ENCODE measurements around the gene THRB.
"Not testable (repeated sequence)": the region's sequence is repeated elsewhere in the genome, so short reads cannot be mapped to it uniquely, and the experiment has no call there.

The THRB gene

DNA sequence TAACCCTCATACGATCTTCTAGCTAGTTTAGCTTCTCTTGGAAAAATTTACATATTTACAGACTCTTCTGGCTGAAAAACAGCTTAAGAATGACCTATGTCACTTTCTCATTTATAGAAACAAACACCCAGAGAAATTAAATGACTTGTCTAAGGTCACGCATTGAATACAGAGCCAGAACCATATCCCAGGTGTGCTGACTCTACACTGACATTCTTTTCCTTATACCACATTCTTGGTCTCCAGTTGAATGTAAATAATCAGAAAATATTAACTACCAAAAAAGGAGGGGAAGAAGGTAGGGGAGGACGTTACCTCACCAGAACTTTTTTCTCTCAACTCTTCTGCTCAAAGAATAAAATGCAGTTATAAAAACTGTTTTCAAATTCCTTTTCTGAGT lies 95.0 kb downstream of the THRB start:
- Histone ChIP-seq H3K14ac (ENCODE audit: low read length) (no peak overlapping the region), H3K9ac (ENCODE audit: low read depth, low read length, poor library complexity) (no peak overlapping the region), H4K91ac (ENCODE audit: low read depth, low read length, poor library complexity) (no peak overlapping the region), H2BK15ac (ENCODE audit: low read length) (no peak overlapping the region), H3K23ac (ENCODE audit: low read depth, low read length, poor library complexity) (no peak overlapping the region), H2AFZ (ENCODE audit: low read length) (no peak overlapping the region), H2BK120ac (ENCODE audit: low read depth, low read length) (no peak overlapping the region), H2BK5ac (ENCODE audit: low read length) (no peak overlapping the region), H3K27me3 (ENCODE audit: control insufficient read depth in 3 of 3, insufficient read depth in 3 of 3, low read depth in 1 of 3, low read length in 3 of 3) (no peaks in the 10 kb centered on the region), H3K4me1 (ENCODE audit: control insufficient read depth in 2 of 2, insufficient read depth in 1 of 2, low read depth in 1 of 2, low read length in 2 of 2) (peaks cover 0 to 3% of the 10 kb centered on the region in 2 donors), H3K4ac (ENCODE audit: low read length) (no peak overlapping the region), H3K18ac (ENCODE audit: low read length) (no peak overlapping the region), H2BK12ac (ENCODE audit: low read length) (no peak overlapping the region), H3K9me3 (replicated peaks in 1 of 2; ENCODE audit: control insufficient read depth in 2 of 2, insufficient read depth in 1 of 2, low read depth in 1 of 2, low read length in 2 of 2) (no peaks in the 10 kb centered on the region), H2AK5ac (ENCODE audit: low read depth, low read length) (no peak overlapping the region), H3K4me3 (ENCODE audit: low read length in 2 of 2) (no peak overlapping the region), H3K79me1 (ENCODE audit: low read depth, low read length) (no peaks in the 10 kb centered on the region), H4K8ac (ENCODE audit: low read depth, low read length) (no peak overlapping the region), H3K27ac (replicated peaks; ENCODE audit: low read length) (no peak overlapping the region), H3K4me2 (ENCODE audit: insufficient read depth, low read length, poor library complexity, severe bottlenecking) (no peak overlapping the region), H3K36me3 (replicated peaks in 1 of 2; ENCODE audit: control insufficient read depth in 2 of 2, insufficient read depth in 2 of 2, low read length in 2 of 2) (no peaks in the 10 kb centered on the region)
- DNase-seq (ENCODE audit: low spot score), result no peak
- no CpG with 5 or more reads among the region's 3 CpGs for WGBS, 2 donors (ENCODE audit: extremely low coverage in 2 of 2, insufficient read length in 2 of 2, insufficient replicate concordance in 1 of 2)

DNA sequence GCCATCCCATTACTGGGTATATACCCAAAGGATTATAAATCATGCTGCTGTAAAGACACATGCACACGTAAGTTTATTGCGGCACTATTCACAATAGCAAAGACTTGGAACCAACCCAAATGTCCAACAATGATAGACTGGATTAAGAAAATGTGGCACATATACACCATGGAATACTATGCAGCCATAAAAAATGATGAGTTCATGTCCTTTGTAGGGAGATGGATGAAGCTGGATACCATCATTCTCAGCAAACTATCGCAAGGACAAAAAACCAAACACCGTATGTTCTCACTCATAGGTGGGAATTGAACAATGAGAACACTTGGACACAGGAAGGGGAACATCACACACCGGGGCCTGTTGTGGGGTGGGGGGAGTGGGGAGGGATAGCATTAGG lies 95.9 kb downstream of the THRB start:
- not testable (repeated sequence) for H4K91ac ChIP-seq (ENCODE audit: low read depth, low read length, poor library complexity); H3K27ac ChIP-seq (replicated peaks; ENCODE audit: low read length); H2AFZ ChIP-seq (ENCODE audit: low read length); H3K79me1 ChIP-seq (ENCODE audit: low read depth, low read length); H3K18ac ChIP-seq (ENCODE audit: low read length); H3K4ac ChIP-seq (ENCODE audit: low read length); H2BK5ac ChIP-seq (ENCODE audit: low read length); H3K36me3 ChIP-seq (replicated peaks in 1 of 2; ENCODE audit: control insufficient read depth in 2 of 2, insufficient read depth in 2 of 2, low read length in 2 of 2); DNase-seq (ENCODE audit: low spot score); H3K4me1 ChIP-seq (ENCODE audit: control insufficient read depth in 2 of 2, insufficient read depth in 1 of 2, low read depth in 1 of 2, low read length in 2 of 2); H3K14ac ChIP-seq (ENCODE audit: low read length); H3K23ac ChIP-seq (ENCODE audit: low read depth, low read length, poor library complexity); H2BK12ac ChIP-seq (ENCODE audit: low read length); H3K9me3 ChIP-seq (replicated peaks in 1 of 2; ENCODE audit: control insufficient read depth in 2 of 2, insufficient read depth in 1 of 2, low read depth in 1 of 2, low read length in 2 of 2); H3K9ac ChIP-seq (ENCODE audit: low read depth, low read length, poor library complexity); H2AK5ac ChIP-seq (ENCODE audit: low read depth, low read length); H3K4me3 ChIP-seq (ENCODE audit: low read length in 2 of 2); H2BK15ac ChIP-seq (ENCODE audit: low read length); H3K4me2 ChIP-seq (ENCODE audit: insufficient read depth, low read length, poor library complexity, severe bottlenecking); H2BK120ac ChIP-seq (ENCODE audit: low read depth, low read length); H4K8ac ChIP-seq (ENCODE audit: low read depth, low read length); H3K27me3 ChIP-seq (ENCODE audit: control insufficient read depth in 3 of 3, insufficient read depth in 3 of 3, low read depth in 1 of 3, low read length in 3 of 3)
- no CpG with 5 or more reads among the region's 5 CpGs for WGBS, 2 donors (ENCODE audit: extremely low coverage in 2 of 2, insufficient read length in 2 of 2, insufficient replicate concordance in 1 of 2)

DNA sequence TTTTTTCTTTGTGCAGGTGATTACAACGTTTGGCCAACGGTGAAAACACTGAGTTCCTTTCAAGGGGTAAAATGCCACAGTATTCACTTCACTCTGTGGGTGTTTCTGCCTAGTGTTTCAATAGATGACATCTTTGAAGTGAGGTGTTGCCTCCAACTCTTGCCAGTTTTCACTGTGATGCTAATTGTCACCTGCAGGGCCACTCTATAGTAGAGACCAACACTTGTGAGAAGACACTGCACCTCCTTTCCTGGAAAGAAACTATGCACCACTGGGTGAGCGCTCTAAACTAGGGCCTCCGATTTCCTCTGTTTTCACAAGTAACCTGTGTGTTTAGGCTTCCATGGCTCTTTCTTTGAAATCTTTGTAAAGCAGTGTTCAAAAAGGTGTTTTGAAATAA lies 98.3 kb downstream of the THRB start:
- no CpG with 5 or more reads among the region's 4 CpGs for WGBS, 2 donors (ENCODE audit: extremely low coverage in 2 of 2, insufficient read length in 2 of 2, insufficient replicate concordance in 1 of 2)
- peaks cover 0 to 3% of the 10 kb centered on the region in 2 donors for H3K4me1 ChIP-seq (ENCODE audit: control insufficient read depth in 2 of 2, insufficient read depth in 1 of 2, low read depth in 1 of 2, low read length in 2 of 2)
- no peak overlapping the region for H3K14ac ChIP-seq (ENCODE audit: low read length)
- no peak overlapping the region for H3K4me3 ChIP-seq (ENCODE audit: low read length in 2 of 2)
- no peak overlapping the region for H3K9ac ChIP-seq (ENCODE audit: low read depth, low read length, poor library complexity)
- DNase-seq (ENCODE audit: low spot score), result no peak
- H2BK12ac ChIP-seq (ENCODE audit: low read length), result no peak overlapping the region
- H2BK120ac ChIP-seq (ENCODE audit: low read depth, low read length), result no peak overlapping the region
- no peak overlapping the region for H2BK15ac ChIP-seq (ENCODE audit: low read length)
- no peaks in the 10 kb centered on the region for H3K79me1 ChIP-seq (ENCODE audit: low read depth, low read length)
- no peak overlapping the region for H2AFZ ChIP-seq (ENCODE audit: low read length)
- no peaks in the 10 kb centered on the region for H3K27me3 ChIP-seq (ENCODE audit: control insufficient read depth in 3 of 3, insufficient read depth in 3 of 3, low read depth in 1 of 3, low read length in 3 of 3)
- H3K27ac ChIP-seq (replicated peaks; ENCODE audit: low read length), result no peak overlapping the region
- no peak overlapping the region for H3K4ac ChIP-seq (ENCODE audit: low read length)
- no peak overlapping the region for H4K91ac ChIP-seq (ENCODE audit: low read depth, low read length, poor library complexity)
- H2AK5ac ChIP-seq (ENCODE audit: low read depth, low read length), result no peak overlapping the region
- no peaks in the 10 kb centered on the region for H3K9me3 ChIP-seq (replicated peaks in 1 of 2; ENCODE audit: control insufficient read depth in 2 of 2, insufficient read depth in 1 of 2, low read depth in 1 of 2, low read length in 2 of 2)
- H2BK5ac ChIP-seq (ENCODE audit: low read length), result no peak overlapping the region
- H4K8ac ChIP-seq (ENCODE audit: low read depth, low read length), result no peak overlapping the region
- H3K23ac ChIP-seq (ENCODE audit: low read depth, low read length, poor library complexity), result no peak overlapping the region
- no peak overlapping the region for H3K4me2 ChIP-seq (ENCODE audit: insufficient read depth, low read length, poor library complexity, severe bottlenecking)
- H3K18ac ChIP-seq (ENCODE audit: low read length), result no peak overlapping the region
- H3K36me3 ChIP-seq (replicated peaks in 1 of 2; ENCODE audit: control insufficient read depth in 2 of 2, insufficient read depth in 2 of 2, low read length in 2 of 2), result no peaks in the 10 kb centered on the region

DNA sequence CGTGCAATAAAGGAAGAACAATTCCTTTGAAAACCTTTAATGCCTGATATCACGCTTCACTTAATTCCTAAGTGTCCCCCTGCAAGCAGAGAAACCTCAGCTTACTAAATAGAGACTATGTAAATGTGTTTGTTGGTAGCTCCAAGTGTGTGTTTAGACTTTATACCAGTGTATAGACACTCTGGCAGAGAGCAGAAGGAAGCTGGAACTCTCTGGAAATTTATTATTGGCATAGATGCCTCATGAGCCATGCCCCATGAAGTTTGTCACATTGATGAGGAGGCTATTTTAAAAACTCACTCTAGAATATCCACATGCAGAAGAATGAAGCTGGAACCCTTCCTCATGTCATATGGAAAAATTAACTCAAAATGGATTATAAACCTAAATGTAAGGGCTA lies 99.9 kb downstream of the THRB start:
- H2AK5ac ChIP-seq (ENCODE audit: low read depth, low read length), result no peak overlapping the region
- H2BK12ac ChIP-seq (ENCODE audit: low read length), result no peak overlapping the region
- H3K9ac ChIP-seq (ENCODE audit: low read depth, low read length, poor library complexity), result no peak overlapping the region
- H3K27me3 ChIP-seq (ENCODE audit: control insufficient read depth in 3 of 3, insufficient read depth in 3 of 3, low read depth in 1 of 3, low read length in 3 of 3), result no peaks in the 10 kb centered on the region
- H2BK120ac ChIP-seq (ENCODE audit: low read depth, low read length), result no peak overlapping the region
- no peak overlapping the region for H3K4me3 ChIP-seq (ENCODE audit: low read length in 2 of 2)
- H3K23ac ChIP-seq (ENCODE audit: low read depth, low read length, poor library complexity), result no peak overlapping the region
- no peak for DNase-seq (ENCODE audit: low spot score)
- no peaks in the 10 kb centered on the region for H3K36me3 ChIP-seq (replicated peaks in 1 of 2; ENCODE audit: control insufficient read depth in 2 of 2, insufficient read depth in 2 of 2, low read length in 2 of 2)
- no peak overlapping the region for H4K91ac ChIP-seq (ENCODE audit: low read depth, low read length, poor library complexity)
- no peak overlapping the region for H3K4me2 ChIP-seq (ENCODE audit: insufficient read depth, low read length, poor library complexity, severe bottlenecking)
- H3K9me3 ChIP-seq (replicated peaks in 1 of 2; ENCODE audit: control insufficient read depth in 2 of 2, insufficient read depth in 1 of 2, low read depth in 1 of 2, low read length in 2 of 2), result no peaks in the 10 kb centered on the region
- no peaks in the 10 kb centered on the region for H3K79me1 ChIP-seq (ENCODE audit: low read depth, low read length)
- no peak overlapping the region for H2BK15ac ChIP-seq (ENCODE audit: low read length)
- no peak overlapping the region for H2AFZ ChIP-seq (ENCODE audit: low read length)
- H3K4ac ChIP-seq (ENCODE audit: low read length), result no peak overlapping the region
- no peak overlapping the region for H3K27ac ChIP-seq (replicated peaks; ENCODE audit: low read length)
- no peak overlapping the region for H3K18ac ChIP-seq (ENCODE audit: low read length)
- no peak overlapping the region for H2BK5ac ChIP-seq (ENCODE audit: low read length)
- H3K14ac ChIP-seq (ENCODE audit: low read length), result no peak overlapping the region
- H3K4me1 ChIP-seq (ENCODE audit: control insufficient read depth in 2 of 2, insufficient read depth in 1 of 2, low read depth in 1 of 2, low read length in 2 of 2), result peaks cover 0 to 3% of the 10 kb centered on the region in 2 donors
- no peak overlapping the region for H4K8ac ChIP-seq (ENCODE audit: low read depth, low read length)
- WGBS, 2 donors (ENCODE audit: extremely low coverage in 2 of 2, insufficient read length in 2 of 2, insufficient replicate concordance in 1 of 2), result no CpG with 5 or more reads among the region's 2 CpGs
